ENCODE measurements around the gene NAP1L1.

NAP1L1 gene

DNA sequence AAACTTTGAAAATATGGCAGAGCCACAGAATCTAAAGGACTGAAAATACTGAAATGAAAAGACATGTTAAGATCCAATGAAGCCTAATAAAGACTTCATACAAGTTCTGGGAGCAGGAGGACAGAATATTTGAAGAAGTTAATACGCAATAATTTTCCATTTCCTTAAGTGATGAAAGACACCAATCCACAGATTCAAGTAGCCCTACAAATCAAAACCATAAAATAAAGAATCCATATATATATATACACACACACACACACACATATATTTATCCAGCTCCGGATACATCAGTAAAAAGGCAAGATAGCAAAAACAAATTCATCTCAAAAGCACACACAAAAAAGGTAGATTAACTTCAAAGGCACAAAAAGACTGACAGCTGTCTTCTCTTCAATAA lies 5.7 kb downstream of the NAP1L1 start:
- ATAC-seq, result no peak
- TF ChIP-seq ZNF8 (CRISPR knock-in tag; IDR thresholded peaks at IDR 0.05) (no peak), ISL1 (CRISPR knock-in tag; IDR thresholded peaks at IDR 0.05) (no peak), ZC3H10 (CRISPR knock-in tag; IDR thresholded peaks at IDR 0.05) (no peak), TCF4 (CRISPR knock-in tag; IDR thresholded peaks at IDR 0.05; ENCODE audit: borderline replicate concordance) (no peak), ZFP3 (CRISPR knock-in tag; IDR thresholded peaks at IDR 0.05) (no peak), PPARA (CRISPR knock-in tag; IDR thresholded peaks at IDR 0.05; ENCODE audit: borderline replicate concordance) (no peak), ZNF70 (CRISPR knock-in tag; IDR thresholded peaks at IDR 0.05) (no peak), POU6F1 (CRISPR knock-in tag; IDR thresholded peaks at IDR 0.05; ENCODE audit: borderline replicate concordance, low read depth) (no peak), ZFP30 (CRISPR knock-in tag; IDR thresholded peaks at IDR 0.05) (no peak), ARNTL (CRISPR knock-in tag; IDR thresholded peaks at IDR 0.05; ENCODE audit: borderline replicate concordance, low read depth) (no peak), SNAI2 (CRISPR knock-in tag; IDR thresholded peaks at IDR 0.05) (no peak), ESRRG (CRISPR knock-in tag; IDR thresholded peaks at IDR 0.05) (no peak), CREB5 (CRISPR knock-in tag; IDR thresholded peaks at IDR 0.05; ENCODE audit: low read depth) (no peak), ZNF565 (CRISPR knock-in tag; conservative IDR thresholded peaks at IDR 0.05; ENCODE audit: low read depth) (no peak), BACH2 (CRISPR knock-in tag; IDR thresholded peaks at IDR 0.05; ENCODE audit: borderline replicate concordance) (no peak)
- TF ChIP-seq, protein P1, sequence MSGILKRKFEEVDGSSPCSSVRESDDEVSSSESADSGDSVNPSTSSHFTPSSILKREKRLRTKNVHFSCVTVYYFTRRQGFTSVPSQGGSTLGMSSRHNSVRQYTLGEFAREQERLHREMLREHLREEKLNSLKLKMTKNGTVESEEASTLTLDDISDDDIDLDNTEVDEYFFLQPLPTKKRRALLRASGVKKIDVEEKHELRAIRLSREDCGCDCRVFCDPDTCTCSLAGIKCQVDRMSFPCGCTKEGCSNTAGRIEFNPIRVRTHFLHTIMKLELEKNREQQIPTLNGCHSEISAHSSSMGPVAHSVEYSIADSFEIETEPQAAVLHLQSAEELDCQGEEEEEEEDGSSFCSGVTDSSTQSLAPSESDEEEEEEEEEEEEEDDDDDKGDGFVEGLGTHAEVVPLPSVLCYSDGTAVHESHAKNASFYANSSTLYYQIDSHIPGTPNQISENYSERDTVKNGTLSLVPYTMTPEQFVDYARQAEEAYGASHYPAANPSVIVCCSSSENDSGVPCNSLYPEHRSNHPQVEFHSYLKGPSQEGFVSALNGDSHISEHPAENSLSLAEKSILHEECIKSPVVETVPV (CRISPR knock-in tag; IDR thresholded peaks at IDR 0.05), result no peak

DNA sequence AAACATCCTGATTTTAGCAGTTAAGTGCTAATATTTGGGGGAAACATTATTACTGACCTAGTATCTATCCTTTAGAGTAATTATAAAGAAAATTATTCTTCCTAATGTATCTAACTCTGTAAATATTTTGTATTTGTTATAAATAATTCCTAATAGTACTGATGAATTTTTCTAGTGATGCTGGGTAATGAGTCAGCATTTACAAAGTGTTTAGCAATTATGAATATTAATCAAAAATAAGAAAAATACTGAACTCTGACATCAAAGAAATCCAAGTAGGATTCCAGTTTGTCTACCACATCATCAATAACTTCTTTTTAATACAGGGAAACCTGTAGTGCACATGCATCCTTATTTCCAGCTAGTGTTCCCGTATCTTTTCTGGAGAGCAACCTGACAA lies 9.0 kb downstream of the NAP1L1 start:
- TF ChIP-seq ISL1 (CRISPR knock-in tag; IDR thresholded peaks at IDR 0.05) (no peak), ZC3H10 (CRISPR knock-in tag; IDR thresholded peaks at IDR 0.05) (no peak), OSR1 (CRISPR knock-in tag; IDR thresholded peaks at IDR 0.05) (no peak), SNAI2 (CRISPR knock-in tag; IDR thresholded peaks at IDR 0.05) (no peak), TOX (CRISPR knock-in tag; IDR thresholded peaks at IDR 0.05; ENCODE audit: borderline replicate concordance) (no peak), GLIS3 (CRISPR knock-in tag; IDR thresholded peaks at IDR 0.05) (no peak), POU6F1 (CRISPR knock-in tag; IDR thresholded peaks at IDR 0.05; ENCODE audit: borderline replicate concordance, low read depth) (no peak), CSDC2 (CRISPR knock-in tag; IDR thresholded peaks at IDR 0.05) (no peak), CREB5 (CRISPR knock-in tag; IDR thresholded peaks at IDR 0.05; ENCODE audit: low read depth) (no peak), ZNF565 (CRISPR knock-in tag; conservative IDR thresholded peaks at IDR 0.05; ENCODE audit: low read depth) (no peak), RARB (CRISPR knock-in tag; IDR thresholded peaks at IDR 0.05) (no peak), ESRRG (CRISPR knock-in tag; IDR thresholded peaks at IDR 0.05) (no peak), ARNTL (CRISPR knock-in tag; IDR thresholded peaks at IDR 0.05; ENCODE audit: borderline replicate concordance, low read depth) (no peak)
- TF ChIP-seq, protein P2, sequence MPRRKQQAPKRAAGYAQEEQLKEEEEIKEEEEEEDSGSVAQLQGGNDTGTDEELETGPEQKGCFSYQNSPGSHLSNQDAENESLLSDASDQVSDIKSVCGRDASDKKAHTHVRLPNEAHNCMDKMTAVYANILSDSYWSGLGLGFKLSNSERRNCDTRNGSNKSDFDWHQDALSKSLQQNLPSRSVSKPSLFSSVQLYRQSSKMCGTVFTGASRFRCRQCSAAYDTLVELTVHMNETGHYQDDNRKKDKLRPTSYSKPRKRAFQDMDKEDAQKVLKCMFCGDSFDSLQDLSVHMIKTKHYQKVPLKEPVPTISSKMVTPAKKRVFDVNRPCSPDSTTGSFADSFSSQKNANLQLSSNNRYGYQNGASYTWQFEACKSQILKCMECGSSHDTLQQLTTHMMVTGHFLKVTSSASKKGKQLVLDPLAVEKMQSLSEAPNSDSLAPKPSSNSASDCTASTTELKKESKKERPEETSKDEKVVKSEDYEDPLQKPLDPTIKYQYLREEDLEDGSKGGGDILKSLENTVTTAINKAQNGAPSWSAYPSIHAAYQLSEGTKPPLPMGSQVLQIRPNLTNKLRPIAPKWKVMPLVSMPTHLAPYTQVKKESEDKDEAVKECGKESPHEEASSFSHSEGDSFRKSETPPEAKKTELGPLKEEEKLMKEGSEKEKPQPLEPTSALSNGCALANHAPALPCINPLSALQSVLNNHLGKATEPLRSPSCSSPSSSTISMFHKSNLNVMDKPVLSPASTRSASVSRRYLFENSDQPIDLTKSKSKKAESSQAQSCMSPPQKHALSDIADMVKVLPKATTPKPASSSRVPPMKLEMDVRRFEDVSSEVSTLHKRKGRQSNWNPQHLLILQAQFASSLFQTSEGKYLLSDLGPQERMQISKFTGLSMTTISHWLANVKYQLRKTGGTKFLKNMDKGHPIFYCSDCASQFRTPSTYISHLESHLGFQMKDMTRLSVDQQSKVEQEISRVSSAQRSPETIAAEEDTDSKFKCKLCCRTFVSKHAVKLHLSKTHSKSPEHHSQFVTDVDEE (CRISPR knock-in tag; IDR thresholded peaks at IDR 0.05), result no peak
- TF ChIP-seq, protein P3, sequence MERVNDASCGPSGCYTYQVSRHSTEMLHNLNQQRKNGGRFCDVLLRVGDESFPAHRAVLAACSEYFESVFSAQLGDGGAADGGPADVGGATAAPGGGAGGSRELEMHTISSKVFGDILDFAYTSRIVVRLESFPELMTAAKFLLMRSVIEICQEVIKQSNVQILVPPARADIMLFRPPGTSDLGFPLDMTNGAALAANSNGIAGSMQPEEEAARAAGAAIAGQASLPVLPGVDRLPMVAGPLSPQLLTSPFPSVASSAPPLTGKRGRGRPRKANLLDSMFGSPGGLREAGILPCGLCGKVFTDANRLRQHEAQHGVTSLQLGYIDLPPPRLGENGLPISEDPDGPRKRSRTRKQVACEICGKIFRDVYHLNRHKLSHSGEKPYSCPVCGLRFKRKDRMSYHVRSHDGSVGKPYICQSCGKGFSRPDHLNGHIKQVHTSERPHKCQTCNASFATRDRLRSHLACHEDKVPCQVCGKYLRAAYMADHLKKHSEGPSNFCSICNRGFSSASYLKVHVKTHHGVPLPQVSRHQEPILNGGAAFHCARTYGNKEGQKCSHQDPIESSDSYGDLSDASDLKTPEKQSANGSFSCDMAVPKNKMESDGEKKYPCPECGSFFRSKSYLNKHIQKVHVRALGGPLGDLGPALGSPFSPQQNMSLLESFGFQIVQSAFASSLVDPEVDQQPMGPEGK (CRISPR knock-in tag; IDR thresholded peaks at IDR 0.05; ENCODE audit: borderline replicate concordance), result no peak
- ATAC-seq, result no peak

Measured in SK-N-SH treated with all-trans-retinoic acid at 6 μM for 48 hours (cell line).